ENCODE measurements around the gene ZC3H13. TPM values are rescaled to one million over a fixed set of nuclear protein-coding genes. Genes with fewer than 3 reads are reported as not detected.
"Not testable (repeated sequence)": the region's sequence is repeated elsewhere in the genome, so short reads cannot be mapped to it uniquely, and the experiment has no call there.

ZC3H13 gene
- total RNA-seq, 1 experiment from 2014 or later: 14.3 TPM

GRCh38 chr13:46015366-46015765, 37.2 kb downstream of the ZC3H13 start:
- DNase-seq (ENCODE audit: low spot score): no peak

GRCh38 chr13:46012404-46012803, 40.1 kb downstream of the ZC3H13 start:
- DNase-seq (ENCODE audit: low spot score): no peak

- peak; percentile 3 for DNase-seq (ENCODE audit: low spot score)
Observed at GRCh38 chr13:46010148-46010547, 42.4 kb downstream of the ZC3H13 start.

- DNase-seq (ENCODE audit: low spot score): no peak
Observed at GRCh38 chr13:46008631-46009030, 43.9 kb downstream of the ZC3H13 start.

DNA sequence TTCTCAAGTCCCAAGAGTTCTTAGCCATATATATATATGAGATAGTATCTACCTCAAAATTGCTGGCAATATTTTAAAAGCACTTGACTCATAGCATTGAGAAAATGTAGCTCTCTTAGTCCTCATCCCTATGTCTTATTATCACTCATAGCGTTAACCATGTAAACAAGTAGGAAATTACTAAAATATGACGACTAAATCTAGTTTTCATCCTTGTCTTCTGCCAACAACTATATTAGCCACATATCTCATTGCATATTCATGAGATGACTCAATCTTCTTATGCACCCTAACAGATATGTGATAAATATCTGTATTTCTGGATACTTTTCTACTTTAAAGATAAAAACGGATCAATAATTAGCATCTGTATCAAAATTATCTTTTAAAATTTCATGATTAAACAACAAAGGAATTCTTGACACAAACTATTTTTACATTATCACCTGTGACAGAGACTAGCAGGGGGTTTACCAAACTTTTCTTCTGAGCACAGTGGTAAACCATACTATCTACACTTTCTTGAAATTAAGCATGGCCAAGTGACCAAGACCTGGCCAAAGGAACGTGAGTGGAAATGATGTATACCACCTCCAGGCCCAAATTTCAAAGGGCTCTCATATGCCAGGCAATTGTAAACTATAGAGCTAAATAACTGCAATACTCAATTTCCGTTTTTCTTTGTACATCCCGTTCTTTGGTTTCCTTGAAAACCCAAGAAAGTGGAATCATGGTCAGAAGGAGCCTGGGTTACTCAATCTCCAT, 45.7 kb downstream of the ZC3H13 start:
- DNase-seq (ENCODE audit: low spot score): no peak

- DNase-seq (ENCODE audit: low spot score): no peak
Observed at GRCh38 chr13:46004491-46004890, 48.1 kb downstream of the ZC3H13 start.

GRCh38 chr13:45996631-45997030, 55.9 kb downstream of the ZC3H13 start:
- DNase-seq (ENCODE audit: low spot score): no peak

DNA sequence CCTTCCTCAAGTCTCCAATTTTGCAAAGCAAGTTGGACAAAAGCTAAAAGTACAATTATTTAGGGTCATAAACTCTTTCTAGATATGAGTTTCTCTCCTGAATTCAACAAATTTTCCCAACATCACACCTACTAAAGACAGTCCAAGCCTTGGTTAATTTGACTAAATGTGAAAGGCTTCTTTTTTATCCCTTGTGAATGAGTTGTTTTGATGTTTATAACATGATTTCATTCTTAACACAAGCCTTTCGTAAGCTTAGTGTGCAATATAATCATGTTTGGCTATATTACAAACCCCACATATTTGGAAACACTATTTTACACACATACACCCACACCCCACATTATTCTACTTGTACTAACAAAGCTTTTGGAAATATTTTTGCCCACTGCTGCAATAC, 57.3 kb downstream of the ZC3H13 start:
- no peak for DNase-seq (ENCODE audit: low spot score)

DNA sequence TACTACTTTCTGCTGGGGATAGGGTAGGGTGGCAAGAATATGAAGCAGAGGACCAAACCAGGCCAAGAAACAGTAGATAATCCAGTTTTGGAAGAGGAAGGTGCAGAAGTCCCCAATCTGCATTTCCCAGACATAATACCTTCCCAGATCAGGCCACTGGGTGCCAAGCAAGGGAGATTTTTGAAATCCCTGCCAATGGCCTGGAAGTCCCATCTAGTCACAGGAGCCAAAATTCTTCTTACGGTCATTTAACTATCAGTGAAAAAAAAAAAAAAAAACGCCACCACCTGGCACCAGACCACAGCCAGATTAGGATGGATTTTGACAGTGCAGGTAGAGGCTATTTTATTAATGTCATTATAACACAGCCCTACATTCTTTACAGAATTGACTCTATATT, 57.8 kb downstream of the ZC3H13 start:
- DNase-seq (ENCODE audit: low spot score): no peak

DNA sequence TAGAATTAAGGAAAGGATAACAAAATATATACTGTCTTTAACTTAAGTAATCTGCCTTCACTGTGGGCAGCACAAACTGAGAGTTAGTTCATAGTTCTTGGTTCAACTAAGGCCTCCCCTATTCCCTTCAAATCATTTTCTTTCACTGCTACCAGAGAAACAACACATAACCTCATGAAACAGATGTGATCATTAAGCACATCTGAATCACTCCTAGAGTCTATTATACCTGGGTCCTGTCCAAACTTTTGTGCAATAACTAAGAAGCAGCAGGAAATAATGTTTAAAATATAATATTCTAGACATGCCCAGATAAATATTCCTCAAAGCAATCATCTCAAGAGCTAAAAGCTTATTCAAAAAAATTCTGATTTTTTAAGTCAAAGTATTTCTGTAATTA, 62.9 kb downstream of the ZC3H13 start:
- DNase-seq (ENCODE audit: low spot score): no peak

DNA sequence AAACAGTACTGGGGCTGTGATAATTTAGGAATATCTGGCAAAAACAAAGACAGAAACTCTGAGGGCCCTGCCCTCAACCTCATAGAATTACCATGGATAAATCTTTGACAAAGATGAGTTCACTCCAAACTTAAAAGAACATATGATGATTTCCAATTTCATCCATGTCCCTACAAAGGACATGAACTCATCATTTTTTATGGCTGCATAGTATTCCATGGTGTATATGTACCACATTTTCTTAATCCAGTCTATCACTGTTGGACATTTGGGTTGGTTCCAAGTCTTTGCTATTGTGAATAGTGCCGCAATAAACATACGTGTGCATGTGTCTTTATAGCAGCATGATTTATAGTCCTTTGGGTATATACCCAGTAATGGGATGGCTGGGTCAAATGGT, 71.4 kb downstream of the ZC3H13 start:
- not testable (repeated sequence) for DNase-seq (ENCODE audit: low spot score)

- DNase-seq (ENCODE audit: low spot score): no peak
Observed at GRCh38 chr13:45975337-45975736, 77.2 kb downstream of the ZC3H13 start.

GRCh38 chr13:45974500-45974899, 78.0 kb downstream of the ZC3H13 start:
- no peak for DNase-seq (ENCODE audit: low spot score)

DNA sequence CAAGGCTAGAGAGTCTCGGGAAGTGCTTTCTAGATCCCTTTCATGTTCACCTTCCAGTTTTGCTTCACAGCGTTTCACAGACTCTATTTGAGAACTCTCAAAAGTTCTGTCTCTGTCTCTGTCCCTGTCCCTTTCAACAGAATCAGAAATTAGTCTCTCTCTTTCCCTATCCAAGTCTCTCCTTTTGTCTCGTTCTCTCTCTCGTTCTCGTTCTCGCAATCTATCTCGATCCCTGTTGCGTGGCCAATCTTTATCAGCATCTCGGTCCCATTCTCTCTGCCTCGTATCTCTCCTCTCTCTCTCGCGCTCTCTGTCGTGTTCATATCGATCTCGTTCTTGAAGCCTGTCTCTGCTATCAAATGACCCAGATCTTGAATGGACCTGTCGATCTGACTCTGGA, 85.0 kb downstream of the ZC3H13 start:
- DNase-seq (ENCODE audit: low spot score): no peak

GRCh38 chr13:45966715-45967114, 85.8 kb downstream of the ZC3H13 start:
- no peak for DNase-seq (ENCODE audit: low spot score)

DNA sequence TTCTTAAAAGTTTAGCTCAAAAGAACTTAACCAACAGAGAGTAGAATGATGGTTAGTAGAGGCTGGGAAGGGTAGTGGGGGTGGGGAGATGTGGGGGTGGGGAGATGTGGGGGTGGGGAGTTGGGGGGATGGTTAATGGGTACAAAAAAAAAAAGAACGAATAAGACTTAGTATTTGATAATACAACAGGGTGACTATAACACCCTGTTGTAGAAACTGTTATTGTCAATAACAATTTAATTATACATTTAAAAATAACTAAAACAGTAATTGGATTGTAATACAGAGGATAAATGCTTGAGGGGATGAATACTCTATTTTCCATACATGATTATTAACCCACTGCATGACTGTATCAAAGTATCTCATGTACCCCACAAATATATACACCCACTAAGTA, 91.1 kb downstream of the ZC3H13 start:
- DNase-seq (ENCODE audit: low spot score): no peak

DNA sequence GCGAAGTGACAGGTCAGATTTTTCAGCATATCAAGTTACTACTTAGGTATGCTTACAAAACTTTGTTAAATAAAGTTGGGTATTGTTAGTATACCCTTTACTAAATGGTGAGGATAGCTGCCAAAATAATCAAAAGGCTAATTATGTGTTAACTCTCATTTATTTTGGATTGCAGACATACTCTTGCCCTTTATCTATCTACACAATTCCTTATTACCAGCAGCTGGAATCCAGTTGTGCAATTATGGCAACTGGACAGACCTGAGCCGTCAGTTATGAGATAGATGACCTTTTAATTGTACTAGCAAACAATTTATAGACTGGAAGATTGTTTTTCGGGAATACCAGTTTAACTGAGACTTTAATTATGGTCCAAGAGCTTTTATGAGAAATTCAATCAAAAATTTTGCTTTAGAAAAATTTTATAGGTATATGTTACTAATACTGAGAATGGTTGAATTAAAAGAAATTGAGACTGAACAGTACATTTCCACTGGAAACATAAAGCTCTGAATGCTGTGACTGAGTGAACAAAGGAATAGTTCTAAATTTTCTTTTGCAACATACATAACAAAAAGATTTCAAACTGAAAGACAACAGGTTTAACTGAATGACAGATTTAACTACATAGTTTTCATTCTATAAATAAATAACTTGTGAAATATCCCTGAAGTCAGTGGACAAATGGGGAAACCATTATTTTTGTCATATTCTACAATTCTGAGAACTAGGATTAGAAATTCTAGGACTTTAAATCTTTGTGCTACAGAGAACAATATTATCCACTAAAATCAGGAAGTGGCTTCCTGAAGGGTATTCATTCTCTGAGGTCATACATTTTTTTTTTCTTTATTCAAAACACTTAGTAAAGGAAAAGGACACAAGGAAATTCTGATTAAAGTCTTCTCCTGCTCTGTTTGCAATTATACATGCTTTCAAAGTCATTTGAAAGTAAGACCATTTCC, 97.4 kb downstream of the ZC3H13 start:
- no peak for DNase-seq (ENCODE audit: low spot score)

GRCh38 chr13:45953082-45953481, 99.5 kb downstream of the ZC3H13 start:
- DNase-seq (ENCODE audit: low spot score): no peak

- DNase-seq (ENCODE audit: low spot score): no peak
Observed at GRCh38 chr13:45951724-45952123, 100.8 kb downstream of the ZC3H13 start.

DNA sequence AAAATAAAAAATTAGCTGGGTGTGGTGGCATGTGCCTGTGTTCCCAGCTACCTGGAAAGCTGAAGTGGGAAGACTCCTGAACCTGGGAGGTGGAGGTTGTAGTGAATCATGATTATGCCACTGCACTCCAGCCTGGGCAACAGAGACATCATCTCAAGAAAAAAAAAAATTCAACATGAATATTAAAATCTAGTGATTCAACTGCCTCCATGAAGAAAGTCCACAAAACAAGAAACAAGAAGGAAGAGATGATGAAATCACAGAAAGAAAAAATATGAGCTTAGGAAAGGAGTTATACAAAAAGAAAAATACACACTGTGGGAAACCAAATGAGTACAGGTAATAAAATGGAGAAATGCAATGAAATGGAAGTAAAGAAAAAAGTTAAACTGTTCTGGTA, 101.4 kb downstream of the ZC3H13 start:
- DNase-seq (ENCODE audit: low spot score): no peak

DNA sequence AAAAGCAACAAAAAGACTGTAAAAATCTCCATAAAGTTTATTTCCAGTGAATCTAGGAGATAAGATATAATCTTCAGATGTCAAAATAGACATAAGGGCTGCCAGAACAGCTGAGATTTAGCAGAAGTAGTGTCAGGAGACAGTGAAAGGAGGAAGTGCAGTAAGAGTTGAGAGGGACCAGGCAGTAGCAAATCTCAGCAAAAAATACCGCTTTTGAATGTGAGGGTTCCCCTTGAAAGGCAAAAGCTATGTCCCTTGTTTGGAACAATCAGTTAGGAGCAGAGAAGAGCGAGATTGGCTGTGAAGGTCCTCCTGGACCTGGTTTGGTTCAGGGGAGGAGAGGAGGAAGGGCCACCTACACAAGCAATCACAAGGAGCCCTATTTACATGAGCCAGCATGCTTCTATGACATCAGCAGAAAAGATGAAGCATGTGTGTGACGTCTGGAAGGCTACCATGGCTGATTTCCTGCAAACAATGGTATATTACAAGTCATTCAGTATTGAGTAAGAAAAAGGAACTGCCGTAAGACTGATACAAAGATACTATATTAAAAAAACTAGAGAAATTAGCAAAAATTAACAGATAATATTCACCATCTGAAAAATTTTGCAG, 102.1 kb downstream of the ZC3H13 start:
- DNase-seq (ENCODE audit: low spot score): no peak

- no peak for DNase-seq (ENCODE audit: low spot score)
Observed at GRCh38 chr13:45949161-45949560, 103.4 kb downstream of the ZC3H13 start.
